Transverse colon (tissue), 4 donors: ENCODE data around the gene SLC4A5. TPM values are rescaled to one million over a fixed set of nuclear protein-coding genes. Genes with fewer than 3 reads are reported as not detected.

Experiments used
- DNase-seq: peaks from one replicate; pipeline ENCODE4 v3.0.0-alpha.2; 2019
- H3K27ac ChIP-seq, 4 donors: fragments of 200-600 bp; sonication (generic); 2 replicates each; pipeline ENCODE4 v1.5.1; 2016 to 2018; ENCODE audit warnings: inconsistent platforms in 4 of 4
- H3K27me3 ChIP-seq: fragments of 200-600 bp; sonication (generic); 2 replicates; pipeline ENCODE4 v1.5.1; 2017; ENCODE audit warnings: inconsistent platforms
- H3K36me3 ChIP-seq, 4 donors: fragments of 200-600 bp; sonication (generic); 2 replicates each; pipeline ENCODE4 v1.5.1; 2017 to 2019; ENCODE audit warnings: inconsistent platforms in 4 of 4
- H3K4me1 ChIP-seq, 4 donors: fragments of 200-600 bp; sonication (generic); 2 replicates each; pipeline ENCODE4 v1.5.1; 2017 to 2020; ENCODE audit warnings: inconsistent platforms in 4 of 4
- H3K4me3 ChIP-seq, 4 donors: fragments of 200-600 bp; sonication (generic); 1 replicate in 1 of 4; 2 replicates in 3 of 4; pipeline versions ENCODE4 v1.5.1 to v1.6.1; 2017 to 2019; ENCODE audit warnings: inconsistent platforms in 4 of 4
- H3K9me3 ChIP-seq, 2 donors: fragments of 200-600 bp; sonication (generic); 2 replicates each; pipeline ENCODE4 v1.5.1; 2017 to 2019; ENCODE audit warnings: inconsistent platforms in 2 of 2
- EP300 ChIP-seq: sonication (generic); formaldehyde crosslinking; IDR thresholded peaks from one replicate; pipeline ENCODE4 v1.6.1; 2017; ENCODE audit warnings: antibody characterized with exemption, low read depth
- POLR2A ChIP-seq: fragments of 450-650 bp; IDR thresholded peaks from one replicate; pipeline ENCODE4 v1.6.1; 2016; ENCODE audit warnings: antibody characterized with exemption, mild to moderate bottlenecking, moderate library complexity
- POLR2AphosphoS5 ChIP-seq, 3 donors: sonication (generic); formaldehyde crosslinking; IDR thresholded peaks; one replicate each; pipeline ENCODE4 v1.6.1; 2016; ENCODE audit warnings: antibody characterized with exemption in 3 of 3
- WGBS, 2 donors: methylation state at CpG; one replicate each; pipeline ENCODE4 v1.1.5; 2018; ENCODE audit warnings: low coverage in 1 of 2; 5-methylcytosine and 5-hydroxymethylcytosine counted together
- in situ Hi-C, 4 donors: fragments of 200-750 bp; cut with MboI; loops; one replicate each; pipeline versions ENCODE4 v1.15.0 to v1.15.1; 2017; ENCODE audit warnings: low sequenced_read_pairs in 3 of 4, low pct_ligation_motif_present in 1 of 4, low pct_unique_long_range_greater_than_20kb in 1 of 4
- intact Hi-C: fragments of 100-400 bp; cut with DNase I; formaldehyde crosslinking; loops from one replicate; pipeline ENCODE4 v1.15.1; 2023; ENCODE audit warnings: low total_unique reads
- total RNA-seq, 4 donors: library from RNA; depleted of rRNA; stranded (reverse); fragments of >200 nt; gene quantifications; one replicate each; pipeline ENCODE4 v1.1.0, GENCODE V29; 2016
- TF ChIP-seq, protein P1 (sequence below), 5 experiments: fragments of 200-600 bp in 3 of 5; fragments of 450-650 bp in 2 of 5; sonication (generic) in 3 of 5; IDR thresholded peaks; 1 replicate in 2 of 5; 2 replicates in 3 of 5; pipeline ENCODE4 v1.5.1; 2016 to 2017; ENCODE audit warnings: antibody characterized with exemption in 5 of 5, inconsistent platforms in 3 of 5, mild to moderate bottlenecking in 2 of 5, moderate library complexity in 1 of 5

The SLC4A5 gene
- total RNA-seq = 1 to 10 TPM in 3 of 4 donors, under 1 TPM in 1; 0.37 to 6.1 (median 3.5) TPM

- in situ Hi-C loops = loop anchor here in 1 of 4 donors (25.0 kb wide), 1 partner anchor 531 kb away; no protein-coding TSS in a partner anchor
- H3K9me3 ChIP-seq = no peaks in the 10 kb centered on the region
- no peaks in the 10 kb centered on the region for H3K36me3 ChIP-seq
- DNase-seq = no peak
- H3K27ac ChIP-seq = no peak within 1 kb of the TSS
- no peak for TF ChIP-seq POLR2AphosphoS5 (IDR thresholded peaks at IDR 0.05)
- TF ChIP-seq POLR2A = no peak
- TF ChIP-seq EP300 = no peak
- TF ChIP-seq, protein P1, sequence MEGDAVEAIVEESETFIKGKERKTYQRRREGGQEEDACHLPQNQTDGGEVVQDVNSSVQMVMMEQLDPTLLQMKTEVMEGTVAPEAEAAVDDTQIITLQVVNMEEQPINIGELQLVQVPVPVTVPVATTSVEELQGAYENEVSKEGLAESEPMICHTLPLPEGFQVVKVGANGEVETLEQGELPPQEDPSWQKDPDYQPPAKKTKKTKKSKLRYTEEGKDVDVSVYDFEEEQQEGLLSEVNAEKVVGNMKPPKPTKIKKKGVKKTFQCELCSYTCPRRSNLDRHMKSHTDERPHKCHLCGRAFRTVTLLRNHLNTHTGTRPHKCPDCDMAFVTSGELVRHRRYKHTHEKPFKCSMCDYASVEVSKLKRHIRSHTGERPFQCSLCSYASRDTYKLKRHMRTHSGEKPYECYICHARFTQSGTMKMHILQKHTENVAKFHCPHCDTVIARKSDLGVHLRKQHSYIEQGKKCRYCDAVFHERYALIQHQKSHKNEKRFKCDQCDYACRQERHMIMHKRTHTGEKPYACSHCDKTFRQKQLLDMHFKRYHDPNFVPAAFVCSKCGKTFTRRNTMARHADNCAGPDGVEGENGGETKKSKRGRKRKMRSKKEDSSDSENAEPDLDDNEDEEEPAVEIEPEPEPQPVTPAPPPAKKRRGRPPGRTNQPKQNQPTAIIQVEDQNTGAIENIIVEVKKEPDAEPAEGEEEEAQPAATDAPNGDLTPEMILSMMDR (IDR thresholded peaks at IDR 0.05) = no peak
- intact Hi-C loops = no loop called here
- 59 to 75% methylated on average over 2 of the region's 2 CpGs for WGBS, 2 donors
- no peaks in the 10 kb centered on the region for H3K4me1 ChIP-seq
- H3K4me3 ChIP-seq = no peak within 1 kb of the TSS
- no peaks in the 10 kb centered on the region for H3K27me3 ChIP-seq
Measured at GRCh38 chr2:74343316-74343715, at the start of gene SLC4A5. Gene SLC4A5 (minus strand): TSS chr2:74343416. CDS start chr2:74315023, 28,393 bp downstream.

DNA sequence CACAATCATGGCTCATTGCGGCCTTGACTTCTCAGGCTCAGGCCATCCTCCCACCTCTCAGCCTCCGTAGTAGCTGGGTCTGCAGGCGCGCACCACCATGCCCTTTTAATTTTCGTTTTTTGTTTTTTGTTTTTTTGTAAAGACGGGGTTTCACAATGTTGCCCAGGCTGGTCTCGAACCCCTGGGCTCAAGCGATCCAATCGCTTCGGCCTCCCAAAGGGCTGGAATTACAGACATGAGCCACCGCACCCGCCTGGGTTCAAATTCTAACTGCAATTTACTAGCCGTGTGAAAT, 49.2 kb upstream of the SLC4A5 start:
- TF ChIP-seq, protein P1 (IDR thresholded peaks at IDR 0.05) = no peak
- no peak for TF ChIP-seq EP300
- no peak for TF ChIP-seq POLR2AphosphoS5 (IDR thresholded peaks at IDR 0.05)
- TF ChIP-seq POLR2A = no peak
- Histone ChIP-seq H3K4me1 (peaks cover 5 to 34% (median 19%) of the 10 kb centered on the region in 4 donors), H3K27me3 (no peaks in the 10 kb centered on the region), H3K27ac (peak overlapping the region in 1 of 4 donors; percentile 94), H3K9me3 (no peaks in the 10 kb centered on the region), H3K36me3 (no peaks in the 10 kb centered on the region), H3K4me3 (peak overlapping the region in 2 of 4 donors; percentile 97)
- intact Hi-C loops (no loop called here), in situ Hi-C loops (no loop called here)
- no peak for DNase-seq
- 62% methylated on average over 13 of the region's 13 CpGs for WGBS, 2 donors

- H3K27ac ChIP-seq = peak overlapping the region; percentile 89 to 96 (median 92)
- 2 to 4% methylated on average over 17 to 38 of the region's 62 CpGs for WGBS, 2 donors
- peak in 1 of 3 donors; percentile 62 for TF ChIP-seq POLR2AphosphoS5 (IDR thresholded peaks at IDR 0.05)
- TF ChIP-seq, protein P1 (IDR thresholded peaks at IDR 0.05) = peak; percentile 96 to 98 (median 97)
- peak; percentile 41 for TF ChIP-seq POLR2A
- no peak for TF ChIP-seq EP300
- peaks cover 5 to 34% (median 19%) of the 10 kb centered on the region in 4 donors for H3K4me1 ChIP-seq
- intact Hi-C loops (no loop called here), in situ Hi-C loops (no loop called here)
- peak; percentile 96 for DNase-seq
- H3K4me3 ChIP-seq = peak overlapping the region; percentile 82 to 98 (median 97)
- no peaks in the 10 kb centered on the region for H3K9me3 ChIP-seq
- no peaks in the 10 kb centered on the region for H3K36me3 ChIP-seq
- no peaks in the 10 kb centered on the region for H3K27me3 ChIP-seq
Measured at GRCh38 chr2:74391580-74392448, 48.6 kb upstream of the SLC4A5 start.

DNA sequence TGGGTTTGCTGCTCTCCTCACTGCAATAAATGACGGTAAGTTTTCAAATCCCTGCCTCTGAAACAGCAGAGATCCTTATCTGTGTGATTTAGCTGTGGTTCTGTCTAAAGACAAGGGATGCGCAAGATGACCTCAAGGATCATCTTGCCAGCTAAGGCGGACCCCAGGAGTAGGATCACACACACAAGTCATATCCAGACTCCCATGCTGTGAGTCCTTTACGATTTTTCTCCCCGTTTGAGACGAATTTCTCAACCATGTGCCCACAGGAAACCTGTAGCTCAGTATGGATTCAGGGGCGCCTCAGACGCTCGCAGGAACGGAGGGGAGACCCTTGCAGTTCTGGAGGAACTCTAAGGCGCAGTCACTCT, 48.0 kb upstream of the SLC4A5 start:
- no peak for DNase-seq
- peak overlapping the region; percentile 89 to 96 (median 92) for H3K27ac ChIP-seq
- H3K9me3 ChIP-seq = no peaks in the 10 kb centered on the region
- peaks cover 5 to 34% (median 19%) of the 10 kb centered on the region in 4 donors for H3K4me1 ChIP-seq
- no peaks in the 10 kb centered on the region for H3K36me3 ChIP-seq
- H3K27me3 ChIP-seq = no peaks in the 10 kb centered on the region
- intact Hi-C loops (no loop called here), in situ Hi-C loops (no loop called here)
- TF ChIP-seq POLR2A = no peak
- TF ChIP-seq, protein P1 (IDR thresholded peaks at IDR 0.05) = no peak
- TF ChIP-seq EP300 = no peak
- TF ChIP-seq POLR2AphosphoS5 (IDR thresholded peaks at IDR 0.05) = no peak
- 0% methylated on average over 4 to 11 of the region's 11 CpGs for WGBS, 2 donors
- peak overlapping the region; percentile 82 to 98 (median 97) for H3K4me3 ChIP-seq
